ENCODE results near the gene PLXND1. TPM values are rescaled to one million over a fixed set of nuclear protein-coding genes. Genes with fewer than 3 reads are reported as not detected.

The PLXND1 gene
- total RNA-seq, 1 donor from 2014 or later, result 29.6 TPM

- DNase-seq (ENCODE audit: low read depth), result no peak
Observed at GRCh38 chr3:129507181-129507831, 99.2 kb downstream of the PLXND1 start.

GRCh38 chr3:129506231-129506742, 100.2 kb downstream of the PLXND1 start:
- no peak for DNase-seq (ENCODE audit: low read depth)

DNA sequence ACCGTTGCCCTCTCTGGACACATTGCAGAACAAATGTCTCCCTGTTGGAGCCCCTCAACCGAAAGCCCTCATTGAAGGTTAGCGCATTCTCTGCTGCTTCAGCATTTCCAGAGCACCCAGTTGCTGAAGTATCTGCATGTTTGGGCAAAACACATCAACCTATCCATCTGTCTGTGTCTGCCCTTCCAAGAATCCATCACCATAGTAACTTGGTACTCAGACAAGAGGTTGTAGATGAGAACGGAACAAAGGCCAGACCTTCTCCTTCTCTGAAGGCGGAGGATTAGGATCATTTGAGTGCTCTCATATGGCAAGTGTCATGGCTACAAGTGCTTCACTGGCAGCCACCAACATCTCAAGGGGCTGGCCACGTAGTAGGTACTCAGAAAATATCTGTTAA, 101.1 kb downstream of the PLXND1 start:
- DNase-seq (ENCODE audit: low read depth), result no peak

Other genes starting within 250 kb of the PLXND1 start
- 0.50 TPM in 1 of 2 replicates, not detected in the other for gene EFCAB12, start 178.0 kb downstream of the PLXND1 start, total RNA-seq
- 20.8 and 34.7 TPM in 2 replicates for gene MBD4, start 166.7 kb downstream of the PLXND1 start, total RNA-seq
- 13.2 and 32.8 TPM in 2 replicates for gene IFT122, start 166.5 kb downstream of the PLXND1 start, total RNA-seq
- gene RHO, start 78.0 kb downstream of the PLXND1 start, total RNA-seq, result not detected in 2 replicates
- gene H1-8, start 63.5 kb downstream of the PLXND1 start, total RNA-seq, result not detected in 2 replicates